Measurements from ENCODE around the gene BBX.

- TF ChIP-seq, protein P1, sequence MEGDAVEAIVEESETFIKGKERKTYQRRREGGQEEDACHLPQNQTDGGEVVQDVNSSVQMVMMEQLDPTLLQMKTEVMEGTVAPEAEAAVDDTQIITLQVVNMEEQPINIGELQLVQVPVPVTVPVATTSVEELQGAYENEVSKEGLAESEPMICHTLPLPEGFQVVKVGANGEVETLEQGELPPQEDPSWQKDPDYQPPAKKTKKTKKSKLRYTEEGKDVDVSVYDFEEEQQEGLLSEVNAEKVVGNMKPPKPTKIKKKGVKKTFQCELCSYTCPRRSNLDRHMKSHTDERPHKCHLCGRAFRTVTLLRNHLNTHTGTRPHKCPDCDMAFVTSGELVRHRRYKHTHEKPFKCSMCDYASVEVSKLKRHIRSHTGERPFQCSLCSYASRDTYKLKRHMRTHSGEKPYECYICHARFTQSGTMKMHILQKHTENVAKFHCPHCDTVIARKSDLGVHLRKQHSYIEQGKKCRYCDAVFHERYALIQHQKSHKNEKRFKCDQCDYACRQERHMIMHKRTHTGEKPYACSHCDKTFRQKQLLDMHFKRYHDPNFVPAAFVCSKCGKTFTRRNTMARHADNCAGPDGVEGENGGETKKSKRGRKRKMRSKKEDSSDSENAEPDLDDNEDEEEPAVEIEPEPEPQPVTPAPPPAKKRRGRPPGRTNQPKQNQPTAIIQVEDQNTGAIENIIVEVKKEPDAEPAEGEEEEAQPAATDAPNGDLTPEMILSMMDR (IDR thresholded peaks at IDR 0.05), result no peak
- no peak for TF ChIP-seq POLR2AphosphoS5 (IDR thresholded peaks at IDR 0.05)
These were observed 188.1 kb downstream of the BBX start for GRCh38 chr3:107710851-107711250.
